Spleen (tissue), 7 donors: ENCODE measurements around the gene BBS12.

ENCODE experiments used
- POLR2A ChIP-seq, 3 donors: fragments of 450-650 bp; IDR thresholded peaks; one replicate each; pipeline ENCODE4 v1.5.1; 2017; ENCODE audit warnings: antibody characterized with exemption in 3 of 3, mild to moderate bottlenecking in 1 of 3
- POLR2AphosphoS5 ChIP-seq, 3 donors: sonication (generic); formaldehyde crosslinking; IDR thresholded peaks; one replicate each; pipeline ENCODE4 v1.5.1; 2017; ENCODE audit warnings: antibody characterized with exemption in 3 of 3
- TF ChIP-seq, protein P1 (sequence below), 11 experiments: fragments of 200-600 bp in 7 of 11; fragments of 450-650 bp in 4 of 11; sonication (generic) in 4 of 11; IDR thresholded peaks in 8 of 11; conservative IDR thresholded peaks in 3 of 11; 1 replicate in 7 of 11; 2 replicates in 4 of 11; pipeline versions ENCODE4 v1.4.0 to v1.8.0; 2016 to 2021; ENCODE audit warnings: antibody characterized with exemption in 11 of 11, inconsistent platforms in 4 of 11, mild to moderate bottlenecking in 1 of 11
- donor health status: DM: no; HTN: no; CAD: no; lungs with moderate emphysema.
- donor health status: DM: no; HTN: no; CAD: no.
- donor health status: DM: no; HTN: no; CAD: no.

DNA sequence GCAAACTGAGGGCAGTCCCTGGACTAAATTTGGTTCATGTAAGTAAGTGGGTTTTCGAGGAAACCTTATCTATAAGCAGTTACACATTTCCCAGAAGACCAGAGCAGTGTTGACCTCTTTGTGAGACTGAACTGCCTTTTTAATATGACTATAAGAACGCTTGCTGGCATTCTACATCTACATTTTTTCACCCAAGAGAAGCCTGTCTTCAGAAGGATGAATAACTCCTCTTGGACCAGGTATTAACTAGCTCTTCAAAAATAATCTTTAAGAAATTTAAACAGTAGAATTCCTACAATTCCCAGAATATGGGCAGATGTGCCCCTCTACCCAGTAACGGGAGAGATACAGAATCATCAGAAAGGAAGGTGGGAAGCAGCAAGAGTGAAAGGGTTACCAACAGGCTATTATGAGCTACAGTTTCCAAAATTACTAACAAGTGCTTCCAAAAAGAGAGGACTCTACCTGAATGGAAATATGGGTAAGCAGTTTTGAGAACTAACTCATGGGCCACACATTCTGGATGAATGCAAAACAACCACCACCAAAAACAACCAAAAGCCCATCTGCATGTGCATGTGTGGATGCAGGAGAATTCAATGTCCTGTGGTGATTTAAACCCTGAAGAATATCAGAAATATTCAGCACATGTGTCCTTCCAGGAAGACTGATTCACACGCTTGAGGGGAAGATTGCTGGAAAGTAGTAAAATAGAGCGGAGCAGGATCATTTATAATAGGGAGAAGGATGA, 17.4 kb downstream of the BBS12 start:
- TF ChIP-seq, protein P1, sequence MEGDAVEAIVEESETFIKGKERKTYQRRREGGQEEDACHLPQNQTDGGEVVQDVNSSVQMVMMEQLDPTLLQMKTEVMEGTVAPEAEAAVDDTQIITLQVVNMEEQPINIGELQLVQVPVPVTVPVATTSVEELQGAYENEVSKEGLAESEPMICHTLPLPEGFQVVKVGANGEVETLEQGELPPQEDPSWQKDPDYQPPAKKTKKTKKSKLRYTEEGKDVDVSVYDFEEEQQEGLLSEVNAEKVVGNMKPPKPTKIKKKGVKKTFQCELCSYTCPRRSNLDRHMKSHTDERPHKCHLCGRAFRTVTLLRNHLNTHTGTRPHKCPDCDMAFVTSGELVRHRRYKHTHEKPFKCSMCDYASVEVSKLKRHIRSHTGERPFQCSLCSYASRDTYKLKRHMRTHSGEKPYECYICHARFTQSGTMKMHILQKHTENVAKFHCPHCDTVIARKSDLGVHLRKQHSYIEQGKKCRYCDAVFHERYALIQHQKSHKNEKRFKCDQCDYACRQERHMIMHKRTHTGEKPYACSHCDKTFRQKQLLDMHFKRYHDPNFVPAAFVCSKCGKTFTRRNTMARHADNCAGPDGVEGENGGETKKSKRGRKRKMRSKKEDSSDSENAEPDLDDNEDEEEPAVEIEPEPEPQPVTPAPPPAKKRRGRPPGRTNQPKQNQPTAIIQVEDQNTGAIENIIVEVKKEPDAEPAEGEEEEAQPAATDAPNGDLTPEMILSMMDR (IDR thresholded peaks at IDR 0.05 in 8 of 11, conservative IDR thresholded peaks at IDR 0.05 in 3 of 11) = no peak
- TF ChIP-seq POLR2A (IDR thresholded peaks at IDR 0.05) = no peak
- no peak for TF ChIP-seq POLR2AphosphoS5 (IDR thresholded peaks at IDR 0.05)
